ENCODE results near the gene PCNA. TPM values are rescaled to one million over a fixed set of nuclear protein-coding genes. Genes with fewer than 3 reads are reported as not detected.
A peak's percentile ranks its signal among the peaks of the same experiment; 100 is the strongest.

The PCNA gene
- total and polyA plus RNA-seq, 9 of the 15 experiments (the other 6 are each of a cell fraction or from before 2014, with no cell fraction given) = 213 to 390 (median 291) TPM

DNA sequence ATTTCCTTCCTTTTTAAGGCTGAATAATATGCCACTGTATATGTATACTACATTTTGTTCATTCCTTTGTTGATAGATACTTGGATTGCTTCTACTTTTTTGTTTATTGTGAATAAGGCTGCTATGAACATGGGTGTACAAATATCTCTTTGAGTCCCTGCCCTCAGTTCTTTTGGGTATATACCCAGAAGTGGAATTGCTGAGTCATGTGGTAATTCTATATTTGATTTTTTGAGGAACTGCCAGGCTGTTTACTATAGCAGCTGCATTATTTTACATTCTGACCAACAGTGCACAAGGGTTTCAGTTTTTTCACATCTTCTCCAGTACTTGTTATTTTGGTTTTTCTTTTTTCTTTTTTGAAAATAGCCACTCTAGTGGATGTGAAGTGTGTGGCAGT is 41.1 kb upstream of the PCNA start (continued):
- TF ChIP-seq, protein P1, sequence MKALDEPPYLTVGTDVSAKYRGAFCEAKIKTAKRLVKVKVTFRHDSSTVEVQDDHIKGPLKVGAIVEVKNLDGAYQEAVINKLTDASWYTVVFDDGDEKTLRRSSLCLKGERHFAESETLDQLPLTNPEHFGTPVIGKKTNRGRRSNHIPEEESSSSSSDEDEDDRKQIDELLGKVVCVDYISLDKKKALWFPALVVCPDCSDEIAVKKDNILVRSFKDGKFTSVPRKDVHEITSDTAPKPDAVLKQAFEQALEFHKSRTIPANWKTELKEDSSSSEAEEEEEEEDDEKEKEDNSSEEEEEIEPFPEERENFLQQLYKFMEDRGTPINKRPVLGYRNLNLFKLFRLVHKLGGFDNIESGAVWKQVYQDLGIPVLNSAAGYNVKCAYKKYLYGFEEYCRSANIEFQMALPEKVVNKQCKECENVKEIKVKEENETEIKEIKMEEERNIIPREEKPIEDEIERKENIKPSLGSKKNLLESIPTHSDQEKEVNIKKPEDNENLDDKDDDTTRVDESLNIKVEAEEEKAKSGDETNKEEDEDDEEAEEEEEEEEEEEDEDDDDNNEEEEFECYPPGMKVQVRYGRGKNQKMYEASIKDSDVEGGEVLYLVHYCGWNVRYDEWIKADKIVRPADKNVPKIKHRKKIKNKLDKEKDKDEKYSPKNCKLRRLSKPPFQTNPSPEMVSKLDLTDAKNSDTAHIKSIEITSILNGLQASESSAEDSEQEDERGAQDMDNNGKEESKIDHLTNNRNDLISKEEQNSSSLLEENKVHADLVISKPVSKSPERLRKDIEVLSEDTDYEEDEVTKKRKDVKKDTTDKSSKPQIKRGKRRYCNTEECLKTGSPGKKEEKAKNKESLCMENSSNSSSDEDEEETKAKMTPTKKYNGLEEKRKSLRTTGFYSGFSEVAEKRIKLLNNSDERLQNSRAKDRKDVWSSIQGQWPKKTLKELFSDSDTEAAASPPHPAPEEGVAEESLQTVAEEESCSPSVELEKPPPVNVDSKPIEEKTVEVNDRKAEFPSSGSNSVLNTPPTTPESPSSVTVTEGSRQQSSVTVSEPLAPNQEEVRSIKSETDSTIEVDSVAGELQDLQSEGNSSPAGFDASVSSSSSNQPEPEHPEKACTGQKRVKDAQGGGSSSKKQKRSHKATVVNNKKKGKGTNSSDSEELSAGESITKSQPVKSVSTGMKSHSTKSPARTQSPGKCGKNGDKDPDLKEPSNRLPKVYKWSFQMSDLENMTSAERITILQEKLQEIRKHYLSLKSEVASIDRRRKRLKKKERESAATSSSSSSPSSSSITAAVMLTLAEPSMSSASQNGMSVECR (CRISPR knock-in tag; IDR thresholded peaks at IDR 0.05) = no peak
- no peak for TF ChIP-seq MIER1 (IDR thresholded peaks at IDR 0.05; ENCODE audit: low read depth)
- no peak for TF ChIP-seq PHF8 (IDR thresholded peaks at IDR 0.05; ENCODE audit: borderline replicate concordance, low read length)
- no peak for TF ChIP-seq PHB2 (IDR thresholded peaks at IDR 0.05; ENCODE audit: low read depth)
- no peak for TF ChIP-seq ATF1 (CRISPR knock-in tag; IDR thresholded peaks at IDR 0.05)
- TF ChIP-seq ATF1 (tag; IDR thresholded peaks at IDR 0.05) = no peak
- no peak for TF ChIP-seq ZNF174 (CRISPR knock-in tag; IDR thresholded peaks at IDR 0.05)
- TF ChIP-seq, protein P2, sequence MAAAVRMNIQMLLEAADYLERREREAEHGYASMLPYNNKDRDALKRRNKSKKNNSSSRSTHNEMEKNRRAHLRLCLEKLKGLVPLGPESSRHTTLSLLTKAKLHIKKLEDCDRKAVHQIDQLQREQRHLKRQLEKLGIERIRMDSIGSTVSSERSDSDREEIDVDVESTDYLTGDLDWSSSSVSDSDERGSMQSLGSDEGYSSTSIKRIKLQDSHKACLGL (CRISPR knock-in tag; IDR thresholded peaks at IDR 0.05; ENCODE audit: borderline replicate concordance, poor library complexity, severe bottlenecking) = no peak
- peak; percentile 89 for TF ChIP-seq MAFF (IDR thresholded peaks at IDR 0.05; ENCODE audit: low read length)
- TF ChIP-seq USF1 (CRISPR knock-in tag; IDR thresholded peaks at IDR 0.05) = no peak

Measured in K562 (cell line).